ENCODE measurements around the gene KRTAP3-1.

DNA sequence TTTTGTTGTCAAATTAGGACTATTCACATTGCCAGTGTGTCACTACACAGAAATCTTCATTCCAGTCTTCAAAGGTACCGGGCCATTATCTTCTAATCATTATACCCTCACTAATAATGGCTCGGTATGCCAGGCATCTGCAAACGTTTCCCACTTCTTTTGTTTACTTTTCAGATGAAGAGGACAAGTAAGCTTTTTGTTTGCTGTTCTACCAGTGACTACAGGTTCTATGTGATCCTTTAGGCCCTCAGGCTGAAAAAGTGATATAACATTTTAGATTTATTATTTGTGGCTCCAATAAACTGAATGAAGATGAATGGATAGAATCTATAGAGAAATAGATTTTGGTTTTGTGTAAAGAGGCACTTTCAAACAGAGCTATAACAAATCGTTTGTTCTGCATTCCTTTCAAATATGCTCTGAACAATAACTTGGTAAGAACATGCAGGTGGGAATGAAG is 403 bp upstream of the KRTAP3-1 start:
- no peak for TF ChIP-seq POLR2AphosphoS5 (IDR thresholded peaks at IDR 0.05)
- TF ChIP-seq, protein P1, sequence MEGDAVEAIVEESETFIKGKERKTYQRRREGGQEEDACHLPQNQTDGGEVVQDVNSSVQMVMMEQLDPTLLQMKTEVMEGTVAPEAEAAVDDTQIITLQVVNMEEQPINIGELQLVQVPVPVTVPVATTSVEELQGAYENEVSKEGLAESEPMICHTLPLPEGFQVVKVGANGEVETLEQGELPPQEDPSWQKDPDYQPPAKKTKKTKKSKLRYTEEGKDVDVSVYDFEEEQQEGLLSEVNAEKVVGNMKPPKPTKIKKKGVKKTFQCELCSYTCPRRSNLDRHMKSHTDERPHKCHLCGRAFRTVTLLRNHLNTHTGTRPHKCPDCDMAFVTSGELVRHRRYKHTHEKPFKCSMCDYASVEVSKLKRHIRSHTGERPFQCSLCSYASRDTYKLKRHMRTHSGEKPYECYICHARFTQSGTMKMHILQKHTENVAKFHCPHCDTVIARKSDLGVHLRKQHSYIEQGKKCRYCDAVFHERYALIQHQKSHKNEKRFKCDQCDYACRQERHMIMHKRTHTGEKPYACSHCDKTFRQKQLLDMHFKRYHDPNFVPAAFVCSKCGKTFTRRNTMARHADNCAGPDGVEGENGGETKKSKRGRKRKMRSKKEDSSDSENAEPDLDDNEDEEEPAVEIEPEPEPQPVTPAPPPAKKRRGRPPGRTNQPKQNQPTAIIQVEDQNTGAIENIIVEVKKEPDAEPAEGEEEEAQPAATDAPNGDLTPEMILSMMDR (IDR thresholded peaks at IDR 0.05) = no peak
- TF ChIP-seq POLR2A (IDR thresholded peaks at IDR 0.05) = no peak
